GM12891 (cell line): ENCODE data around the gene KCNJ9.

Experiments
- DNase-seq: peaks from one replicate; pipeline ENCODE4 v3.0.0; 2011; ENCODE audit warnings: low spot score; ENCODE audit not compliant: insufficient read length
- FAIRE-seq: peaks from 2 replicates; lab custom pipeline; 2011; peaks lifted over from hg19 to GRCh38; lab: Jason Lieb, UNC
- PAX5 ChIP-seq: IDR thresholded peaks from 2 replicates; pipeline ENCODE4 v1.6.1; 2011; ENCODE audit warnings: low read length, moderate library complexity, mild to moderate bottlenecking; ENCODE audit not compliant: insufficient read depth, severe bottlenecking
- POLR2A ChIP-seq: IDR thresholded peaks from 2 replicates; pipeline ENCODE4 v1.6.1; 2011; ENCODE audit warnings: low read depth, low read length, control low read depth
- POLR2AphosphoS5 ChIP-seq: IDR thresholded peaks from 2 replicates; pipeline ENCODE4 v1.6.1; 2011; ENCODE audit warnings: low read depth, low read length, control low read depth
- POU2F2 ChIP-seq: IDR thresholded peaks from 2 replicates; pipeline ENCODE4 v1.6.1; 2011; ENCODE audit warnings: low read depth, mild to moderate bottlenecking, control low read depth, low read length, moderate library complexity
- SPI1 ChIP-seq: IDR thresholded peaks from 2 replicates; pipeline ENCODE4 v1.6.1; 2011; ENCODE audit warnings: low read depth, low read length, control low read depth
- TAF1 ChIP-seq: IDR thresholded peaks from 2 replicates; pipeline ENCODE4 v1.6.1; 2011; ENCODE audit warnings: low read depth, low read length, control low read depth

The KCNJ9 gene

GRCh38 chr1:160129558-160129957 is 48.2 kb downstream of the KCNJ9 start:
- DNase-seq (no peak), FAIRE-seq (no peak)
- no peak for TF ChIP-seq POLR2A
- no peak for TF ChIP-seq PAX5
- TF ChIP-seq POU2F2, result no peak
- TF ChIP-seq SPI1, result no peak
- no peak for TF ChIP-seq POLR2AphosphoS5
- TF ChIP-seq TAF1, result no peak

GRCh38 chr1:160129966-160130365 is 48.6 kb downstream of the KCNJ9 start:
- TF ChIP-seq POLR2A (no peak), PAX5 (no peak), POLR2AphosphoS5 (no peak)
- no peak for DNase-seq
- no peak for FAIRE-seq

GRCh38 chr1:160130486-160130885 is 49.1 kb downstream of the KCNJ9 start:
- TF ChIP-seq POLR2A (no peak), SPI1 (no peak), POLR2AphosphoS5 (no peak), PAX5 (no peak), POU2F2 (no peak)
- DNase-seq (no peak), FAIRE-seq (no peak)

DNA sequence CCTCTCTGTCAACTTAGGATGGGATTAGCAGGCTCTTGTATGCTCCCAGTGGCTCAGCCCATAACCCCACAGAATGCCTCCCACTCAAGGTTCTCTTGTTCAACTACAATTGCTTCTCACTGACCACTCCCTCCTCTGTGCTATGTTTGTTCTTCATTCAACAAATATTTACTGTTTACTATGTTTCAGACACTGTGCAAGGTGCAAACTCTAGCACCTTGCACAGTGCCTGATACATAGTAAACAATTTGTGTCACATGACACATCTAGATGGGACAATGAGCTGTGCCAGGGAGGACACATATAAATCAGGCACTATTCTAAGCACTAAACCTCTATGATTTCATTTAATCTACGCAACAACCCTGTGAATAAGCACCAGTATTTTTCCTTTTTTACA is 49.6 kb downstream of the KCNJ9 start:
- DNase-seq (no peak), FAIRE-seq (no peak)
- TF ChIP-seq TAF1, result no peak
- no peak for TF ChIP-seq POLR2AphosphoS5
- TF ChIP-seq POLR2A, result no peak
- TF ChIP-seq POU2F2, result no peak
- TF ChIP-seq PAX5, result no peak
- no peak for TF ChIP-seq SPI1

DNA sequence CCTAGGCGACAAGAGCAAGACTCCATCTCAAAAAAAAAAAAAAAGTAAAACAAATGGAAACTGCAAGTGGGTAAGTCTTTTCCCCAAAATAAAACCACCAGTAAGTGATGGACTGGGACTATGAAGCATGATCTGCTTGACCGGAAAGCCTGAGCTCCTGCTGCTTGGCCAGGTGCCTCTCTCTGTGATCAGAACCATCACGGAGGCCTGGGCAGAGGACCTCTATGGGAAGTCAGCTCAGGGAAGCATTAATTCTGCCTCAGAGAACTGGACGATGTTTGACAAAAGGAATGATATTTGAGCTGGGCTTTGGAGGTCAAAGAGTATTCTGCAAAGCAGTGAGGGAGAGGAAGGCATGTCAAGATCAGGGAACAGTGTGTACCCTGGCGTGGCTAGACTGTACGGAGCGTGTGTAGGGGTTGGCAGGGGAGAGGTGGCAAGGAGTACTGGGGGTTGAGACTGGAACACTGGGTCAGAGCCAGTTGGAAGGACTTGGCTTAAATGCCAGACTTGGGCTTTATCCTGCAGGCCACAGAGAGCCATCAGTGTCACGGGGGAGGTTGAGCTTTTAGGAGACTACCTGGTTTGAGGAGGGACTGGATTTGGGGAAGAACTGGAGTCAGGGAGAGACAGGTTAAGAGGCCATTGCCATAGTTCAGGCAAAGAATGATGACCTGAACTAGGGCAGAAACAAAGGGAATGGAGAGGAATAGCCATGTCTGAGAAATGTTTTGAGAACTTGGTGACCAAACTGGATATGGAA is 50.6 kb downstream of the KCNJ9 start:
- FAIRE-seq (no peak), DNase-seq (no peak)
- no peak for TF ChIP-seq SPI1
- TF ChIP-seq POU2F2, result no peak
- TF ChIP-seq POLR2A, result no peak
- TF ChIP-seq POLR2AphosphoS5, result no peak
- TF ChIP-seq TAF1, result no peak
- TF ChIP-seq PAX5, result no peak

DNA sequence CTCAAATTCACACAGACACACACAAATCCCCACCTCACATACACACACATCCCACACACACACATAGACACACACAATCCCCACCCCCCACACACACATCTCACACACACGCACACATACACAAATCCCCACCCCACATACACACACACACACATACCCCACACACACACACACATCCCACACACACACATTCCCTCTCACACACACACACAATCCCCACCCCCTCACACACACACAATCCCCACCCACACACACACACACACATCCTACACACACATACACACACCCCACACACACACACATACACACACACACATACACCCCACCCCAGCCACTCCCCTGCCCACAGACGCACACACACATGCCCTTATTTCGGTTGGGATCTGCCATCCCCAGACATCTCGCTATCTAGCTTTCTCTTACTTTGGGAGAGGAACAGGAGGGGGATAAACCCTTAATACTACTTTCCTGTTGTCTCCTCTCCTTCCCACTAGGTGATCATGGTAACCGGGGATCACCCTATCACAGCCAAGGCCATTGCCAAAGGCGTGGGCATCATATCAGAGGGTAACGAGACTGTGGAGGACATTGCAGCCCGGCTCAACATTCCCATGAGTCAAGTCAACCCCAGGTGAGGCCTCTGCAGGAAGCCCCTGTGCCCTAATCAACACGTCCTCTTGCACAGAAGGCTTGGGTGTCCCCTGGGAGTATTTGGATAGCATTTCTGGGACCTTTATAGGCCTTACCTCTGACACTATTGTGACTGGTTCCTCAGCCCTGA is 52.8 kb downstream of the KCNJ9 start:
- DNase-seq (no peak), FAIRE-seq (no peak)
- TF ChIP-seq POU2F2 (no peak), PAX5 (no peak), TAF1 (no peak), POLR2AphosphoS5 (no peak), POLR2A (no peak), SPI1 (no peak)

DNA sequence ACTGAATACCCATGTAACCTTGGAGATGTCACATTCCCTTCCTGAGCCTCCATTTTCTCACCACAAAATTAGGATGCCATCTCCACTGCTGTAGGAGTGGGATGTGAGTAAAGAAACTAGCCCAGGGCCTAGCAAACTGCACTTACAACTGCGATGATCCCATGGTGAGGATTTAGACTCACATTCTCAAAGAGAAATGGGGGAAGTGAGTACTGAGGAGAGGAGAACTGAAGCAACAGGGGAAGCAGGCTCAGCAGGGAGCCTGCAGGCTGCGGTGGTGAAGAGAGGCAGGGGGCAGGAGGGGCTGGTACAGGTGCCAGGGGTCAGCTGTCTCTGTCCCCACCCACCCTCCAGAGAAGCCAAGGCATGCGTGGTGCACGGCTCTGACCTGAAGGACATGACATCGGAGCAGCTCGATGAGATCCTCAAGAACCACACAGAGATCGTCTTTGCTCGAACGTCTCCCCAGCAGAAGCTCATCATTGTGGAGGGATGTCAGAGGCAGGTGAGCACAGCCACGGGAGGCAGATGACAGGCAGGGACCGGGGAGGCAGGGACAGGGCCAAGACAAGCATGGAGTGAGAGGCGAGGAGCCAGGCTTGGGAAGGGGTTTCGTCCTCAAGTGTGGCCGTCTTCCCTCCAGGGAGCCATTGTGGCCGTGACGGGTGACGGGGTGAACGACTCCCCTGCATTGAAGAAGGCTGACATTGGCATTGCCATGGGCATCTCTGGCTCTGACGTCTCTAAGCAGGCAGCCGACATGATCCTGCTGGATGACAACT is 53.6 kb downstream of the KCNJ9 start:
- no peak for FAIRE-seq
- no peak for DNase-seq
- TF ChIP-seq SPI1 (no peak), POU2F2 (no peak)

DNA sequence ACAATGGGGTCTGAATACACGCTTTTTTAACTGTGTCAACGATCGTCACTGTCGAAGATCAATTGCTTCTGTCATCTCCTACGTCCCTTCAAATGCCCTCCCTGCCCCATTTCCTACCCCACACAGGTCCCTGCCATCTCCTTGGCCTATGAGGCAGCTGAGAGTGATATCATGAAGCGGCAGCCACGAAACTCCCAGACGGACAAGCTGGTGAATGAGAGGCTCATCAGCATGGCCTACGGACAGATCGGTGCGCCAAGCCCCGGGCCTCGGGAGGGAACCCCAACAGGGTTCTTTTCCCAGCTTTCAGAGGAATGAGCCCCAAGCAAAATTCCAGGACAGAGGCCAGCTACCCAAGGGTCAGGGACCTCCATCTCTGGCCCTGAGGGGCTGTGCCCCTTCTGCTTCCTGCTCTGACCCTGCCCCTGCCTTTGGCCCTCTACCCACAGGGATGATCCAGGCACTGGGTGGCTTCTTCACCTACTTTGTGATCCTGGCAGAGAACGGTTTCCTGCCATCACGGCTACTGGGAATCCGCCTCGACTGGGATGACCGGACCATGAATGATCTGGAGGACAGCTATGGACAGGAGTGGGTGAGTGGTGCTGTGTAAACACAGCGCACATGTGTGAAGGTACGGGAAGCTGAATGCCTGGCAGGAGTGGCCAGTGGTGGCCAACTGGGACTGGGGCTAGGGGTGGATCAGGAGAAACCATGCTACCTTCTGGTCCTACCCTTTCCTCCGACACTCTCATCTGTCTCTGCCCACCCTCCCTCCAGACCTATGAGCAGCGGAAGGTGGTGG is 55.0 kb downstream of the KCNJ9 start:
- TF ChIP-seq TAF1 (no peak), POU2F2 (no peak), SPI1 (no peak), PAX5 (no peak), POLR2AphosphoS5 (no peak), POLR2A (no peak)
- FAIRE-seq (no peak), DNase-seq (no peak)

DNA sequence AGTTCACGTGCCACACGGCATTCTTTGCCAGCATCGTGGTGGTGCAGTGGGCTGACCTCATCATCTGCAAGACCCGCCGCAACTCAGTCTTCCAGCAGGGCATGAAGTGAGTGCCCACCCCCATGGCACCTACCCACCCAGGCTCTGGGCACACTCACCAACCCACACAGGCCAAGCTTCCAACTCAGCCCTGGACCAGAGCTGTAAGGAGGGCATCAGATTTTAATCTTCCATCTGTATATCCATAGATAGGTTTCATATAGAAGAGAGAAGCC is 55.5 kb downstream of the KCNJ9 start:
- FAIRE-seq, result no peak
- no peak for DNase-seq
- TF ChIP-seq POU2F2 (no peak), SPI1 (no peak), POLR2A (no peak), PAX5 (no peak), TAF1 (no peak), POLR2AphosphoS5 (no peak)
